Measurements from ENCODE around the gene GRM8.

GRM8 gene

GRCh38 chr7:127186686-127187085 is 66.1 kb downstream of the GRM8 start:
- TF ChIP-seq REST (IDR thresholded peaks at IDR 0.05; ENCODE audit: insufficient read depth in 1 of 2, low read depth in 2 of 2, low read length in 2 of 2) (no peak), FOXP2 (optimal IDR thresholded peaks at IDR 0.05; ENCODE audit: borderline replicate concordance, extremely low read depth, extremely low read length, insufficient read depth) (no peak), SIN3A (IDR thresholded peaks at IDR 0.05; ENCODE audit: borderline replicate concordance, insufficient read depth, low read length) (no peak), POLR2AphosphoS5 (IDR thresholded peaks at IDR 0.05; ENCODE audit: low read depth, low read length) (no peak)

- TF ChIP-seq TAF1 (IDR thresholded peaks at IDR 0.05; ENCODE audit: borderline replicate concordance, insufficient read depth, low read length), result no peak
- no peak for TF ChIP-seq REST (IDR thresholded peaks at IDR 0.05; ENCODE audit: insufficient read depth in 1 of 2, low read depth in 2 of 2, low read length in 2 of 2)
- TF ChIP-seq FOXP2 (optimal IDR thresholded peaks at IDR 0.05; ENCODE audit: borderline replicate concordance, extremely low read depth, extremely low read length, insufficient read depth), result no peak
- TF ChIP-seq SIN3A (IDR thresholded peaks at IDR 0.05; ENCODE audit: borderline replicate concordance, insufficient read depth, low read length), result no peak
- TF ChIP-seq POLR2AphosphoS5 (IDR thresholded peaks at IDR 0.05; ENCODE audit: low read depth, low read length), result no peak
Observed at GRCh38 chr7:127177156-127177555, 75.6 kb downstream of the GRM8 start.

- TF ChIP-seq SIN3A (IDR thresholded peaks at IDR 0.05; ENCODE audit: borderline replicate concordance, insufficient read depth, low read length) (no peak), REST (IDR thresholded peaks at IDR 0.05; ENCODE audit: insufficient read depth in 1 of 2, low read depth in 2 of 2, low read length in 2 of 2) (no peak), TAF1 (IDR thresholded peaks at IDR 0.05; ENCODE audit: borderline replicate concordance, insufficient read depth, low read length) (no peak), FOXP2 (optimal IDR thresholded peaks at IDR 0.05; ENCODE audit: borderline replicate concordance, extremely low read depth, extremely low read length, insufficient read depth) (no peak), POLR2AphosphoS5 (IDR thresholded peaks at IDR 0.05; ENCODE audit: low read depth, low read length) (no peak)
Observed at GRCh38 chr7:127162366-127162765, 90.4 kb downstream of the GRM8 start.

- TF ChIP-seq FOXP2 (optimal IDR thresholded peaks at IDR 0.05; ENCODE audit: borderline replicate concordance, extremely low read depth, extremely low read length, insufficient read depth) (no peak), REST (IDR thresholded peaks at IDR 0.05; ENCODE audit: insufficient read depth in 1 of 2, low read depth in 2 of 2, low read length in 2 of 2) (no peak), TAF1 (IDR thresholded peaks at IDR 0.05; ENCODE audit: borderline replicate concordance, insufficient read depth, low read length) (no peak), SIN3A (IDR thresholded peaks at IDR 0.05; ENCODE audit: borderline replicate concordance, insufficient read depth, low read length) (no peak)
Observed at GRCh38 chr7:127158659-127159058, 94.1 kb downstream of the GRM8 start.

GRCh38 chr7:127154958-127155357 is 97.8 kb downstream of the GRM8 start:
- TF ChIP-seq REST (IDR thresholded peaks at IDR 0.05; ENCODE audit: insufficient read depth in 1 of 2, low read depth in 2 of 2, low read length in 2 of 2), result no peak
- no peak for TF ChIP-seq FOXP2 (optimal IDR thresholded peaks at IDR 0.05; ENCODE audit: borderline replicate concordance, extremely low read depth, extremely low read length, insufficient read depth)
- TF ChIP-seq POLR2AphosphoS5 (IDR thresholded peaks at IDR 0.05; ENCODE audit: low read depth, low read length), result no peak
- TF ChIP-seq TAF1 (IDR thresholded peaks at IDR 0.05; ENCODE audit: borderline replicate concordance, insufficient read depth, low read length), result no peak

Measured in PFSK-1 (cell line).